Endothelial cell of umbilical vein (primary cell): ENCODE measurements around the gene RAB10. TPM values are rescaled to one million over a fixed set of nuclear protein-coding genes. Genes with fewer than 3 reads are reported as not detected.

Experiments
- BruUV-seq: library from RNA; stranded (reverse); fragments of 400-500 nt; replicated peaks from 2 replicates; lab custom pipeline; 2021; lab: Mats Ljungman, UMichigan
- CTCF ChIA-PET: fragments of 300-600, 350-600 bp; sonication (Branson Sonifier 250); formaldehyde crosslinking; loops from one replicate; lab custom pipeline; 2021; ENCODE audit warnings: antibody characterized with exemption, inconsistent platforms; lab: Charles Lee
- POLR2A ChIA-PET: fragments of 300-600, 350-600 bp; sonication (Branson Sonifier 250); formaldehyde crosslinking; loops from one replicate; lab custom pipeline; 2021; ENCODE audit warnings: antibody characterized with exemption, inconsistent platforms; lab: Charles Lee
- DNase-seq: peaks from one replicate; pipeline ENCODE4 v3.0.0-alpha.2; 2011; ENCODE audit warnings: low read depth, low spot score
- FAIRE-seq: peaks from 2 replicates; lab custom pipeline; 2011; peaks lifted over from hg19 to GRCh38; lab: Jason Lieb, UNC
- H2AFZ ChIP-seq: 2 replicates; pipeline ENCODE4 v1.6.0; 2012; ENCODE audit warnings: low read depth, low read length, control low read depth, inconsistent platforms
- H3K27ac ChIP-seq: 2 replicates; pipeline ENCODE4 v1.5.1; 2011; ENCODE audit warnings: low read depth, mild to moderate bottlenecking, control low read depth, low read length, moderate library complexity; ENCODE audit not compliant: insufficient read depth
- H3K27me3 ChIP-seq, 2 experiments: 2 replicates each; pipeline versions ENCODE4 v1.6.0 to v1.6.1; 2011; ENCODE audit warnings: low read length in 2 of 2, mixed read lengths in 1 of 2; ENCODE audit not compliant: control insufficient read depth in 2 of 2, insufficient read depth in 2 of 2
- H3K36me3 ChIP-seq, 2 experiments: 2 replicates in 1 of 2; 3 replicates in 1 of 2; pipeline ENCODE4 v1.5.1; 2011; ENCODE audit warnings: low read length in 2 of 2, mild to moderate bottlenecking in 1 of 2, moderate library complexity in 1 of 2; ENCODE audit not compliant: control insufficient read depth in 2 of 2, insufficient read depth in 2 of 2; ENCODE audit errors: extremely low read depth in 1 of 2
- H3K4me1 ChIP-seq: 3 replicates; pipeline ENCODE4 v1.5.1; 2011; ENCODE audit warnings: mild to moderate bottlenecking, low read length; ENCODE audit not compliant: control insufficient read depth, insufficient read depth; ENCODE audit errors: extremely low read depth
- H3K4me2 ChIP-seq: 2 replicates; pipeline ENCODE4 v1.6.1; 2011; ENCODE audit warnings: low read length, control low read depth, mixed read lengths; ENCODE audit not compliant: insufficient read depth
- H3K4me3 ChIP-seq, 3 experiments: fragments of 200-600 bp in 1 of 3; sonication (generic), shearing (Covaris generic) in 1 of 3; replicated peaks in 1 of 3; 2 replicates each; pipeline ENCODE4 v1.5.1; 2011 to 2016; ENCODE audit warnings: control low read depth in 3 of 3, low read length in 3 of 3, mild to moderate bottlenecking in 2 of 3, inconsistent platforms in 1 of 3, low read depth in 1 of 3, moderate library complexity in 1 of 3; ENCODE audit not compliant: insufficient read depth in 1 of 3
- H3K79me2 ChIP-seq: 2 replicates; pipeline ENCODE4 v1.6.0; 2012; ENCODE audit warnings: low read length, inconsistent platforms; ENCODE audit not compliant: control insufficient read depth, insufficient read depth
- H3K9ac ChIP-seq: replicated peaks from 2 replicates; pipeline ENCODE3; 2011; ENCODE audit warnings: low read length, control low read depth; ENCODE audit not compliant: insufficient read depth; ENCODE audit errors: extremely low read depth
- H3K9me1 ChIP-seq: replicated peaks from 3 replicates; pipeline ENCODE4 v1.6.0; 2011; ENCODE audit warnings: mild to moderate bottlenecking, low read length; ENCODE audit not compliant: control insufficient read depth, insufficient read depth; ENCODE audit errors: extremely low read depth
- H3K9me3 ChIP-seq: replicated peaks from 2 replicates; pipeline ENCODE4 v1.5.1; 2012; ENCODE audit warnings: low read length, inconsistent platforms; ENCODE audit not compliant: control insufficient read depth, insufficient read depth
- H4K20me1 ChIP-seq: replicated peaks from 2 replicates; pipeline ENCODE3; 2011; ENCODE audit warnings: mild to moderate bottlenecking, low read length; ENCODE audit not compliant: control insufficient read depth, insufficient read depth; ENCODE audit errors: extremely low read depth
- FOS ChIP-seq: IDR thresholded peaks from 2 replicates; pipeline ENCODE4 v1.6.1; 2011; ENCODE audit warnings: mild to moderate bottlenecking, low read length, moderate library complexity, borderline replicate concordance; ENCODE audit not compliant: insufficient read depth
- JUN ChIP-seq: IDR thresholded peaks from 2 replicates; pipeline ENCODE4 v1.6.1; 2011; ENCODE audit warnings: borderline replicate concordance, low read depth; ENCODE audit not compliant: insufficient read length, insufficient read depth
- MAX ChIP-seq: IDR thresholded peaks from 2 replicates; pipeline ENCODE4 v1.6.1; 2011; ENCODE audit not compliant: insufficient read depth, insufficient read length
- dilution Hi-C: fragments of 300-500 bp; cut with MboI; formaldehyde crosslinking; loops from one replicate; pipeline ENCODE4 v1.15.0; 2019; ENCODE audit warnings: low sequenced_read_pairs; ENCODE audit not compliant: extremely low pct_ligation_motif_present
- intact Hi-C: fragments of 100-400 bp; cut with micrococcal nuclease; formaldehyde crosslinking; loops from one replicate; pipeline ENCODE4 v1.10.0; 2022
- polyA plus RNA-seq, 4 experiments: library from polyadenylated mRNA; depleted of rRNA in 3 of 4; stranded (reverse) in 3 of 4; unstranded in 1 of 4; fragments of >200 nt; gene quantifications; 2 replicates each; pipeline versions ENCODE4 v1.2.1 to v1.2.3, GENCODE V29; 2011 to 2012; ENCODE audit warnings: missing spikeins in 1 of 4
- total RNA-seq: library from RNA; stranded (reverse); gene quantifications from 2 replicates; pipeline ENCODE4 v1.2.3, GENCODE V29; 2021
- TF ChIP-seq, protein P1 (sequence below), 2 donors: IDR thresholded peaks; 1 replicate in 1 of 2; 2 replicates in 1 of 2; pipeline ENCODE4 v1.5.1; 2011; ENCODE audit warnings: low read length in 2 of 2, mild to moderate bottlenecking in 2 of 2, moderate library complexity in 2 of 2, control low read depth in 1 of 2, inconsistent platforms in 1 of 2, low read depth in 1 of 2; ENCODE audit not compliant: insufficient read depth in 1 of 2; ENCODE audit errors: extremely low read depth in 1 of 2

RAB10 gene
- total and polyA plus RNA-seq, 2 donors (not counting 3 experiments of a cell fraction or from before 2014, with no cell fraction given) = 45.1 to 104 TPM

GRCh38 chr2:26112201-26112600 is 78.3 kb downstream of the RAB10 start:
- BruUV-seq = no TSS peak
- Histone ChIP-seq H3K9me3 (no peaks in the 10 kb centered on the region), H3K4me2 (no peak overlapping the region), H3K4me3 (no peak overlapping the region), H3K27ac (no peak overlapping the region), H3K4me1 (peaks cover 9% of the 10 kb centered on the region), H3K79me2 (peaks cover 31% of the 10 kb centered on the region), H3K9me1 (no peaks in the 10 kb centered on the region), H3K36me3 (peaks cover 0 to 3% of the 10 kb centered on the region in 2 experiments), H3K27me3 (no peaks in the 10 kb centered on the region), H2AFZ (no peak overlapping the region), H3K9ac (no peak overlapping the region), H4K20me1 (no peaks in the 10 kb centered on the region)
- intact Hi-C loops (no loop called here), dilution Hi-C loops (no loop called here)
- ChIA-PET POLR2A (no interaction called here), CTCF (interaction anchor here (1.2 kb wide), 1 partner anchor 24 kb away, joined by 4 read pairs; no protein-coding TSS in a partner anchor)
- TF ChIP-seq JUN = no peak
- TF ChIP-seq, protein P1, sequence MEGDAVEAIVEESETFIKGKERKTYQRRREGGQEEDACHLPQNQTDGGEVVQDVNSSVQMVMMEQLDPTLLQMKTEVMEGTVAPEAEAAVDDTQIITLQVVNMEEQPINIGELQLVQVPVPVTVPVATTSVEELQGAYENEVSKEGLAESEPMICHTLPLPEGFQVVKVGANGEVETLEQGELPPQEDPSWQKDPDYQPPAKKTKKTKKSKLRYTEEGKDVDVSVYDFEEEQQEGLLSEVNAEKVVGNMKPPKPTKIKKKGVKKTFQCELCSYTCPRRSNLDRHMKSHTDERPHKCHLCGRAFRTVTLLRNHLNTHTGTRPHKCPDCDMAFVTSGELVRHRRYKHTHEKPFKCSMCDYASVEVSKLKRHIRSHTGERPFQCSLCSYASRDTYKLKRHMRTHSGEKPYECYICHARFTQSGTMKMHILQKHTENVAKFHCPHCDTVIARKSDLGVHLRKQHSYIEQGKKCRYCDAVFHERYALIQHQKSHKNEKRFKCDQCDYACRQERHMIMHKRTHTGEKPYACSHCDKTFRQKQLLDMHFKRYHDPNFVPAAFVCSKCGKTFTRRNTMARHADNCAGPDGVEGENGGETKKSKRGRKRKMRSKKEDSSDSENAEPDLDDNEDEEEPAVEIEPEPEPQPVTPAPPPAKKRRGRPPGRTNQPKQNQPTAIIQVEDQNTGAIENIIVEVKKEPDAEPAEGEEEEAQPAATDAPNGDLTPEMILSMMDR (IDR thresholded peaks at IDR 0.05; ENCODE audit: extremely low read depth in 1 of 2, insufficient read depth in 1 of 2, low read depth in 1 of 2, low read length in 2 of 2) = no peak
- no peak for DNase-seq
- FAIRE-seq = no peak

GRCh38 chr2:26114151-26114550 is 80.3 kb downstream of the RAB10 start:
- no peak for FAIRE-seq
- BruUV-seq = no TSS peak
- dilution Hi-C loops = no loop called here
- Histone ChIP-seq H4K20me1 (no peaks in the 10 kb centered on the region), H3K79me2 (peaks cover 24% of the 10 kb centered on the region), H3K36me3 (peaks cover 0 to 3% of the 10 kb centered on the region in 2 experiments), H3K9me3 (no peaks in the 10 kb centered on the region), H3K27ac (no peak overlapping the region), H3K9ac (no peak overlapping the region), H3K9me1 (no peaks in the 10 kb centered on the region), H3K4me2 (no peak overlapping the region), H3K27me3 (no peaks in the 10 kb centered on the region), H2AFZ (no peak overlapping the region), H3K4me3 (no peak overlapping the region), H3K4me1 (peaks cover 9% of the 10 kb centered on the region)
- DNase-seq = no peak
- TF ChIP-seq FOS (no peak), MAX (no peak)
- POLR2A ChIA-PET = no interaction called here
- CTCF ChIA-PET = no interaction called here
- intact Hi-C loops = no loop called here
